HG02884 (cell line): ENCODE results near the gene FRS2.

Experiments used
- ATAC-seq: cut with Tn5 transposase; IDR thresholded peaks from one replicate; pipeline ENCODE4 v1.9.1; 2021; ENCODE audit warnings: mild to moderate bottlenecking, moderate library complexity; ENCODE audit not compliant: unreplicated experiment

The FRS2 gene

DNA sequence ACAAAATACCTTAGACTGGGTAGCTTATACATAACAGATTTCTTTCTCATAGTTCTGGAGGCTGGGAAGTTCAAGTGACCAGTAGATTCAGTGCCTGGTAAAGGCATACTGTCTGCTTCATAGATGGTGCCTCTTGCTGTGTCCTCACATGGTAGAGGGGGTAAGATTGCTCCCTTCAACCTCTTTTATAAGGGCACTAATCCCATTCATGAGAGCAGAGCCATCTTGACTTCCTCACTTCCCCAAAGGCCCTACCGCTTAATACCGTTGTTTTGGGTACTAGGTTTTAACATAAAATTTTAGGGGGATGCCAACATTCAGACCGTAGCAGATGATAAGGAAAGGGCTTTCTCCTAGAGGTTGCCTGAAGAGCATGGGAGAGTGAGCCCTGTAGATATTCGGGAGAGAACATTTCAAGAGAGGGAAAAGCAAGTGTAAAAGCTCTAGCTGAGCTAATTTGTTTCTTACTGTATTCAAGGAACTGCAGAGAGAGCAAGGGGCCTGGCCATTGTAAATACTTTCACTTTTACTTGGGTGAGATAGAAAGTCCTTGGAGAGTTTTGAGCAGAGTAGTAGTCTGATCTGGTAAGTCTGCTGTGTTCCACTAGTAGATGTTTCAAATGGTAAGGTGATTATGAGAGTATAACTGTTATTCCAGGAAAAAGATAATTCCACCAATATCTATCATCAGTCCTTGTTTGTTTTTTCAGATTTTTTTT is 27.3 kb downstream of the FRS2 start:
- peak; percentile 95 for ATAC-seq

DNA sequence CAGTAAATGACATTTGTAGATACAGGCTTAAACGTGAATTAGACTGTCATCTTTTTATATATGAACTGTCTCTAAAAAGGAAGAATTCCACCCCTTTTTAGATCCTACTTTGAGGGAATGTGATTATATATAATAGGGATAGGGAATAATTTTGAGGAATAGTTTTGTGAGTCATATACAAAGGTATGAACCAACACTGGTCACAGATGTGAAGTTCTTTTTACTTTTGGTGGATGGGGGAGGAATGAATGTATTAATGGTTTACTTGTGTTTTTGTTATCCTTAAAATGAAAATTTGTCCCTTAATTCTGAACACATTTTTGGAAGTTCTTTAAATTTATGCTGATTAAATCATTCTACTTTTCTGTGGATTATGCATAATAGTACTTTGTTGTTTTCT is 30.4 kb downstream of the FRS2 start:
- ATAC-seq: no peak

DNA sequence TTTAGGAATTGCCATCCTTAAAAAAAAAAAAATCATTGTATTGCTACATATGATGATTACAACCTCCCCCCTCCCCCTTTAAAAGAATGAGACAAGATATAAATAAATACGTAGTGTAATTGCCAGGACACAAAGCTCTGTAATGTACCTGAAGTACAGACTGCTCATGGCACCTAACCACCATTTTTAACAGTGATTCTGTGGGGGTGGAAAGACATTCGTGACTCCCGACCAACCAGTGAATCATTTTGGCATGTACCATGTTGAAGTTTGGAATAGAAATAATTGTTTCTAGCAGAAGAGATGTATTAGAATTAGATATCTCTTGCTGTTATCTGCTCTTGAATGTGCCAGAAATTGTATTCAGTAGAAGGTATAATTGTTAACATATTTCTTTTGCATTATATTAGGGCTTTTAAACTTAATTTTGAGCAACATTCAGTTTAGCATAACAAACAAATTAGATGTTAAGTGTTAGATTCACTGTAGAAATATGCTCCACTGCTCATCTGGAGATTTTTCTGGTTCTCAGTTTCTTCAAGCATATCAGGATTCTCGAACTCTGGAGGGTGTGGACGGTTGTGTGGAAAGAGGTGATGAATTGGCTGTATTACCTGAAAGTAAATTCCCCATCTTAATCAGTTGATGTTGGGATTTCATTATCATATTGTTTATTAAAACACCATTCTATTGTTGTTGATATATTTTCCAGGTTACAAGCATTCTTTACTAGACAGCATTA is 31.1 kb downstream of the FRS2 start:
- ATAC-seq: no peak

DNA sequence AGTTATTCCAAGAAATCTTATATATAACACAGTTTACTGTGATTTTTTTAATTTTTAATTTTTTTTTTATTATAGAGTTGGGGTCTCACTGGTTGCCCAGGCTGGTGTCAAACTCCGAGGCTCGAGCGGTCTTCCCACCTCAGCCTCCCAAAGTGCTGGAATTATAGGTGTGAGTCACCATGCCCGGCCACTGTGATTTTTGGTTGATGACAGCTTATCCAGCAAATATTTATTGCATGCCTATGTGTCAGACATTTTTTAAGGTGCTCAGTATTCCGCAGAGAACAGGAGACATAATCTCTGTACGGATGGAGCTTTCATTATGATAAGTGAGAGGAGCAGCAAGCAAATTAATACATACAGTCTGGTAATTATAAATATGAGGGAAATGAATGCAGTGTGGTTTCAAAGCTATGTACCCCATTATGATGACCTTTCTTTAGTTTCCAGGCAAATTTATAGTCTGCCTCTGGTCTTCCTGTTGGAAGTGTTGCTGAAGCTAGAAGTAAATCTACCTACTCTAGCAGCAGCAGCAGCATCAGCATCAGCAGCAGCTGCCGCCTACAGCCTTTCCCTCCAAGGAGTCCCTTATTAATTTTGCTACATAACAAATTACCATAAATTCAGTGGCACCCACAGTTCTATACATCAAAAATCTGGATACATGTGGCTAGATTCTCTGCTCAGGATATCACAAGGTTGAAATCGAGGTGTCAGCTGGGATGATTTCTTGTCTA is 32.3 kb downstream of the FRS2 start:
- ATAC-seq: no peak

DNA sequence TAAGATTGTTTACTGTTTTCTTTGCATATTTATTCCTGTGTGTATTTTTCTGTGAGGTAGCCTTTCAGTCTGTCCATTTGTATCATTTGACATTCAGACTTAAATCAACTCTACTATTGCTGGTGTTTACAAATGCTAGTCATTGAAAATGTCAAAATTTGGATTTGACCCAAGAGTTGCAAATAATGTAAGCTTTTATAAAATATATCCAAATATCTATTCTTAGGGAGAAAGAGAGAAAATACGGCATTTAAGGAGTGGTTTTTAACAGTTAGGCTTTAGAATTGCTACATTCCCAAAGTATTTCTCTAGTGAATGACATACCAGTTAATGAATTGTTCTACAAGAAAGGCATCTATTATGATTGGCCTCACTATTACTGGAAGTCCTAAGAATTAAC is 37.9 kb downstream of the FRS2 start:
- no peak for ATAC-seq

DNA sequence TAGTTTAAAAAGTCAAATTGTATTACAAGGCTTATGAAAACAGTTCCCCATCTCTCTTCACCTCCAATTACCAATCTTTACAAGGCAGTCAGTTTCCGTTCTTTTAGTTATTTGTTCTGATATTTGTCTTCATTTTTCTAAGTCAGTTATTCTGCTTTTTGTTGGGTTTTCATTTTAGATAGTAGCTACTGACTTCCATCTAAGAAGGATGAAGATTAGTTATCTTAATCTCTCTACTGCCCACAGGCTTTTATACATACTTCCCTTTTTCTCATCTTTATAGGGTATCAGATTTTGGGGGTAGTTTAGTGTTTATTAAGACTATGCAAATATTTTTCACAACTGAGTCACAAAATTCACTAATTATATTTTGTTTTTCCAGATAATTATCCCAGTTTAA is 38.4 kb downstream of the FRS2 start:
- ATAC-seq: no peak

DNA sequence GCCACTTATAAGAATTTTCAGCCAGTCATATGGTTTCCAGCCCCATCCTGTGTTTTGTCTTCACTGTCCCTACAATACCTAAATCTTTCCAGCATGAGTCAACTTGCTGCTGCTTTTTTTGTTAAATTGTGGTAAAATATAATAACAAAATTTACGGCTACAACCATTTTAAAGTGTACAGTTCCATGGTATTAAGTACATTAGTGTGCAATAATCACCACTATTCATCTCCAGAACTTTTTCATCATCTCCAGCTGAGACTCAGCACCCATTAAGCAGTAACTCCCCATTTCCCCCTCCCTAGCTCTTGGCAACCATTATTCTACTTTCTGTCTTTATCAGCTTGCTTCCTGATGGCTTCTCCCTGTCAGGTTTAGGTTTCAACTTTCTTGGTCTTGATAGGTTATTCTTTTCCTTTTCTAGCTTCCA is 39.1 kb downstream of the FRS2 start:
- ATAC-seq: no peak

DNA sequence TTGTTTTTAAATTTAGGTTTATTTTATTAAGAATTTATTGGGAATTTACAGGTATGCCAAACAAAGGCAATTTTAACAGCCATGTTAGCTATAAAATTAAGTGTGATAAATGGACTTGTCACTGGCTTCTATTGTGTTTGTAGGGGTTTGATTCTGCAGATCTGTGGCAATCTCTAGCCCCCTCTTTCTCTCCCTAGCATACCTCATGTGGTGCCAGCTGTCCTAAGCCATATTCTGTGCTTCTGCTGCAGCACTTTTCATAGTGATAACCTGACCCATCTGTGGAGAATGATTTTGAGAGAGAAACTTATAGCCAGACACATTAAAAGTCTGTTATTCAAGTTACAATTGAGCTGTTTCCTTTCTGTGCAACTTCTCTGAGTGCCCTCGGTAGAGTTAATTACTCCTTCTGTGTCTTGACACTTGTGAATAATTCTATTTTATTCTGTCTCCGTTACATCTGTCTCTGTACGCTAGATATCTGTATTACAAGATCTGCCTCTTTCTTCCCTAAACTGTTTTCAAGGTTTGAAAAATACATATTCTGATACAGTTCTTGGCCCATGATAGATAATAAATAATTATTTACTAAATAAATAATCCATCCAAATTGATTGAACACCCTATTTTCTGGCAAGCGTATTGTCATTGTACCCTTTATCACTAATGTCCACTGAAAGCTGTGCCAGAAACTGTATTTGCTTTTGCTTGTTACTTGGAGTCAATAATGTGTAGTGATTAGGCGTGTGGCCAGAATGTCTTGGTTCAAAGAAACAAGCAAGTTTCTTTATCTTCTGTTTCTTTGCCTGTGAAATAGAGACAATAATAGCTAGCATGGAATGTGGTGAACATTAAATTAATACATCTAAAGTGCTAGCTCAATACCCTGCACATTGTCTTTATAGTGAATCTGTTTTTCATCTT is 40.0 kb downstream of the FRS2 start:
- no peak for ATAC-seq

DNA sequence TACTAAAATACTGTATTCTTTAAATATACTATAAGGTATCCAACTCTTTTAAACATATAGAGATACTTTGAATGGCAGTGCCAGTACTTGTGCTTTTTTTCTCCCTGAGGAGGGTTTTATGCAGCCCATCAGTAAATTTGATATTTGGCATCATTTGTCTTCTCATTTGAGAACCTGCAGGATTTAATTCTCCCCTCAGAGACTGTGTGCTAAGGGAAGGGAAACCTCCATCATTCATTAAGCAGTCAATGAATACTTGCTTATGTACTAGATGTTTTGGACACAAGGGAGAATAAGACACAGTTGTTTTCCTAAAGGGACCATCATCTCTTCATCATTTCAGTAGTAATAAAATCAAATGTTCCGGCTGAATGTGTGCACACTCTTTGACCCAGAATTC is 40.8 kb downstream of the FRS2 start:
- no peak for ATAC-seq

DNA sequence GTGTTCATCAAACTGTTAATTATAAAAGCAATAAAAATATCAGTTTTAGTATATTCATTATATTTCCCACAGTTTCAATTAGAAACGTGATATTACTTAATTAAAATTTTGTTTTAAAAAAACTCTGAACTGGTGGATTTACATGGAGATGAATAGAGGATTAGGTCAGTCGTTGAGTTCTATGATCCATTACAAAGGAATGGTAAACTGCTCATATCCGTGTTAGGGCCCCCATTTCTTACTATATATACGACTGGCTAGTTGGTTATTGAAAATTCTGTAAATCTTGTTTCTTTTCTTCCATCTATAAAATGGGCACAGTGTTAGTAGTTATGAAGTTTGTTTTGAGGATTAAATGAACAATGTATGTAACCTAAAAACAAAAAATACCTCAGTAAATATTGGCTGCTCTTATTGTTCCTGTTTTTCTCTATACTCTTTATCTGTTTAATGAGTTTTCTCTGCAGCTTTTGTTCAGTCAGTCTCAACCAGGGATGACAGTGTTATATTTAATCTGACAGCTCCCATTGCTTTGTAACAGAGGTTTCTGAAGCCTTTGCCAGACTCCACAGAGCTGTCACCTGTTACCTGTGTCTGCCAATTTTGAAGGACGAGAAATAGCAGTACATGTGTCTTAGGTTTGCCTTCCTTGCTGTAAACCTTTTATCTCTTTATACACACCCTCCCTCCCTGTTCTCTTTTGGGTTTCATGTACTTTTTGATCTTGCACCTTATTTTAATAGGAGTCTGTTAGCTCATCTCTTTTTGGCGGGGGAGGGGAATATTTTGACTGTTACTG is 41.5 kb downstream of the FRS2 start:
- ATAC-seq: no peak

DNA sequence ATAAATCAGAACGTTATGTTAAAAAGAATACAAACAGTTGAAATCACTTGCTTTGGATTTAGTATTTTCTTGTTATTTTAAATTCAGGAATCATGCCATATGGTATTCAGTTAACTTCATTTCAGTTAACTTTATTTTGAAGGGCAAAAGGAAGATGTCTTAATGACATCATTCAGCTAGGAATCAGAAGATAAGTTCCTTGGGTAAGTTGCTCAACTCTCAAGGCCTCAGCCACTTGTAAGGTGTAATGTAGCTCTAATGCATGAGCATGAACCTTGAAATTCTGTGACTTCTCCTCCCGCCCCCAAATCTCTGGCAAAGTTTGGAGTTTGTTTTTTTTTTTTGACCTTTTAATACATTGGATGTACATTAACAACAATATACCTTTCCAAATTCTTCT is 42.6 kb downstream of the FRS2 start:
- ATAC-seq: no peak

DNA sequence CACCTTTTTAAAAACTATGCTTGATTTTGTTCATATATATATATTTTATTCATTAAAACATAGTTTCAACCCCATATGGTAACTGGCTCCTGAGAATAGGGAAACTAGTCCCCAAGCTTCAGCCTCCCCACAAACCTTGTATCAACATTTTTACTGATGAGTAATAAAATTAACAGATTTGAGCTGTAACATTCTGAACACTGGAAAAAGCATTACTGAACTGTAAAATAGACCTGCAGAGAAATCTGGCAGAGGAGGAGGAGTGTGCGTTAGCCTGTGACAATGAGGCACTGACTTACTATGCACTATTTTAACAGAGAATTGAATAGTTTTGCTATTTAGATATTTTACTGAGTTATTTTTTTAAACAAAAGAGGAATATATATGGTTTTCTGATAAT is 43.1 kb downstream of the FRS2 start:
- ATAC-seq: no peak

DNA sequence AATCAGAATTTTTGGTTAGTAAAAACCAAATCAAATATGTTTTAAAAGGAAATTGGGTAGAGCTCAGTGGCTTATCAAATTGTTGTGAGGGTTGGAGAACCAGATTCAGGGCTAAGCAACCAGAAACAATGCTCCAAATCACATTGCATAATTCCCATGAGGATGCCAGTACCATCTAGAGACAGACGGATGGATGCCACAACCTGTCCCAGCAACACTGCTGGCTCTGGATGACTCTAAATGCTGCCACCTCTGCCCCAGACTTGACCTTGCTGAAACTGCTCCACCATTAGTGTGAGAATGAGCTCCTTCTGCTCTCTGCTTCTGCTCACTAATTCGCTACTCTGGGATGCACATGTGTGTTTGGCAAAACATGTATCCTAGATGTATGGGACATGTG is 43.9 kb downstream of the FRS2 start:
- ATAC-seq: no peak

DNA sequence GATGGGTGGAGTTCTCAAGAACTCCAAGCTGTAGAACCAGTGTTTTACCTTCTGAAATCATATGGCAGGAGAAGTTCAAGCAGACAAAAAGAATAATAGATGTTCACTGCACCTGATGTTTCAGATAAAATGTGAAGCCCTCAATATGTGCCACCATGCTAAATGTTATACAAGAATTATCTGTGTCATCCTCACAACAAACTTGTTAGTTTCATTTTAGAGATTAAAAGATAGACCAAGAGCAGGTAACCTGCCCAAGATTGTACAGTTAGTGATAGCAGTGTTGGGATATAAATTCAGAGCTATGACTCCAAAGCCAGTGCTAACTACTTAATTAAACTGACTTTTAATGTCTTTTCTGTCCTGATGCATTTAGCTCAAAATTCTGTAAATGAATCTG is 44.7 kb downstream of the FRS2 start:
- no peak for ATAC-seq

DNA sequence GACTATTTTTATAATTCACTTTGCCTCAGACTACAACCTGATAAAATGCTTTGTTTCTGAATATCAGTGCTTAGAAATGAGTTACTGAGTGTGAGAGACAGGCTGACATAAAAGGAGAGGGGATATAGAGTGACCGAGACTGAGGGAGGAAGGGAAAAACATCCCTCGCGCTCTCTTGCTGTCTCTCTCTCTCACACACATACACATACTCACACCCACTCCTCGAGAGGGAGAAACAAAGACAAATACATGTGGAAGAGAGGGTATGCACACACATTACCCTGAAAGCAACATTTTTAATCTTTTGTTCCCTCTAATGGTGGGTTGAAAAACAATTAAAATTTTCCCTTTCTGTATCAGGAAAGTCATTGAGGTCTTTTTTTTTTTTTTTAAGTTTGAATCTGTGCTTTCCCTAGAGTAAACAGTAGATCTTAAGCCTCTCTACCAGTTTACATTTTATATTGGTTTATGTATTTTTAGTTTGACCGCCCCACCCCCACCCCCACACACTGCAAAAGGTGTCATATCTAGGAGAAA is 45.3 kb downstream of the FRS2 start:
- ATAC-seq: no peak

DNA sequence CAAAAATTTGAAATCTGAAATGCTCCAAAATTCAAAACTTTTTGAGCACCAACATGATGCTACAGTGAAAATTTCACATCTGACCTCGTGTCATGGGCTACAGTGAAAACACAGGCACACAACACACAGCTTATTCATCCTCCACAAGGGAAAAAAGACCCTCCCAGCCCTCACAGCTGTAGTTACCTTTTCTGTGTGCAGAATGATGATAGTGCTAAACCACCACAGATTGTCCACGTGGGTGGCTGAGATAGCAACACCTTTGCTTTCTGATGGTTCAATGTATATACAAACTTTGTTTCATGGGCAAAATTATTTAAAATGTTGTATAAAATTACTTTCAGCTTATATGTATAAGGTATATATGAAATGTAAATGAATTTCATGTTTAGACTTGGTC is 46.8 kb downstream of the FRS2 start:
- ATAC-seq: no peak

DNA sequence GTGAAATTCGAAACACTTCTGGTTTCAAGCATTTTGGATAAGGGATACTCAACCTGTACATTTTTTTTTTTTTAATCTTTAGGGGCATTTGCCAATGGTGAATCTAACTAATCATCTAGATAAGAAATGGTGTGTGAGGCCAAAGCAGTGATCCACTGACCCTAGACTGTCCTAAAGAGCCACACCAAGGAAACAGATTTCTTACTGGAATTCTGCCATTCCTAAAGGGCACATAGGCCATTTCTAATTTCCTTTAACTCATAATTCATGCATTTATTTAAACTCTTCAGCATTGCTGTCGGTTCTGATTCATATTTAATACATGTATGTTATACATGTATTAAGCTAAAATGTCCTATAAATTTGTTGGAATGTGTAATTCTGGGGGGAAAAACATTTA is 47.2 kb downstream of the FRS2 start:
- no peak for ATAC-seq

DNA sequence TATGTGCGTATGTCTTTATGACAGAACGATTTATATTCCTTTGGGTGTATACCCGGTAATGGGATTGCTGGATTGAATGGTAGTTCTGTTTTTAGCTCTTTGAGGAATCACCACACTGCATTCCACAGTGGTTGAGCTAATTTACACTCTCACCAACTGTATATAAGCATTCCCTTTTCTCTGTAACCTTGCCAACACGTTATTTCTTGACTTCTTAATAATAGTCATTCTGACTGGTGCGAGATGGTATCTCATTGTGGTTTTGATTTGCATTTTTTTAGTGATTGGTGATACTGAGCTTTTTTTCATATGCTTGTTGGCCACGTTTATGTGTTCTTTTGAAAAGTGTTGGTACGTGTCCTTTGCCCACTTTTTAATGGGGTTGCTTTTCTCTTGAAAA is 49.7 kb downstream of the FRS2 start:
- no peak for ATAC-seq

DNA sequence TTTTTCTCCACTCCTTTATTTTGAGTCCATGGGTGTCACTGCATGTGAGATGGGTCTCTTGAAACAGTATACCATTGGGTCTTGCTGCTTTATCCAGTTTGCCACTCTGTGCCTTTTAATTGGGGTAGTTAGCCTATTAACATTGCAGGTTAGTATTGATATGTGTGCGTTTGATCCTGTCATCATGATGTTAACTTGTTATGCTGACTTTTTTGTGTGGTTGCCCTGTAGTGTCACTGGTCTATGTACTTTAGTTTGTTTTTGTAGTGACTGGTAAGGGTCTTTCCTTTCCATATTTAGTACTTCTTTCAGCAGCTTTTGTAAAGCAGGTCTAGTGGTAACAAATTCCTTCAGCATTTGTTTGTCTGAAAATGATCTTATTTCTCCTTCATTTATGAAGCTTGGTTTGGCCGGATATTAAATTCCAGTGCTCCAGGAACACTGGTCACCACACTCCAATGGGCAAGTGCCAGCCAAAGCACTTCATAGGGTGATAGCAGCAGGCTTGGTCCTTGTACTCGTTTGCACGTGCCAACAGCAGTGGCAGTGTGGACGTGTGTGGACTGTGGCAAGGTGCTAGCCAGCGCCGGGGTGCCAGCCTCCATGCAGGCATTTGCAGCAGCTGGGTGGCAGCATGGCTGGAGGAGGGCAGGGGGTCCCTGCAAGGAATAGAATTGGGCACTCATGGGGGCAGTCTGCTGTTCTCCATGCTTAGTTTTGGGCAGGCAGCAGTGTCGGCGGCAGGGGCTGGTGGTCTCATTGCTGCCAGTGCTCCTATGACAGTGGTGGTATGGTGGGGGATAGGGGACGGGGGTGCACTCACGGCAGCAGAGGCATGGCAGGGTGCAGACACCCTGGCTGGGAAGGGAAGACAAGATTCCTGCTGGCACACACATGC is 53.5 kb downstream of the FRS2 start:
- no peak for ATAC-seq
